H9 (cell line): ENCODE data around the gene GOLGA6A. TPM values are rescaled to one million over a fixed set of nuclear protein-coding genes. Genes with fewer than 3 reads are reported as not detected.
"Not testable (repeated sequence)": the region's sequence is repeated elsewhere in the genome, so short reads cannot be mapped to it uniquely, and the experiment has no call there.

Source experiments
- DNase-seq: peaks from one replicate; pipeline ENCODE4 v3.0.0-alpha.2; 2017
- H2AFZ ChIP-seq: one replicate; pipeline ENCODE4 v1.6.1; 2013; ENCODE audit warnings: mild to moderate bottlenecking, low read length, control low read depth, moderate library complexity
- H2AK5ac ChIP-seq: 2 replicates; pipeline ENCODE4 v1.6.1; 2013; ENCODE audit warnings: low read length, control low read depth, mixed read lengths; ENCODE audit not compliant: insufficient read length
- H2BK120ac ChIP-seq: one replicate; pipeline ENCODE4 v1.6.1; 2013; ENCODE audit warnings: low read depth, mild to moderate bottlenecking, low read length, control low read depth, inconsistent platforms; ENCODE audit not compliant: poor library complexity, severe bottlenecking
- H2BK12ac ChIP-seq: 2 replicates; pipeline ENCODE4 v1.6.1; 2013; ENCODE audit warnings: low read length, control low read depth, mixed read lengths, low read depth; ENCODE audit not compliant: insufficient read length
- H2BK15ac ChIP-seq: 2 replicates; pipeline ENCODE4 v1.6.1; 2013; ENCODE audit warnings: low read depth, low read length, control low read depth
- H2BK20ac ChIP-seq: one replicate; pipeline ENCODE4 v1.6.1; 2013; ENCODE audit warnings: low read depth, mild to moderate bottlenecking, low read length, control low read depth, inconsistent platforms; ENCODE audit not compliant: poor library complexity, severe bottlenecking
- H2BK5ac ChIP-seq: 2 replicates; pipeline ENCODE4 v1.6.1; 2013; ENCODE audit warnings: low read length, control low read depth, mixed read lengths; ENCODE audit not compliant: insufficient read length
- H3K14ac ChIP-seq: 2 replicates; pipeline ENCODE4 v1.6.1; 2013; ENCODE audit warnings: low read length, control low read depth; ENCODE audit not compliant: insufficient read depth
- H3K18ac ChIP-seq: 2 replicates; pipeline ENCODE4 v1.6.1; 2013; ENCODE audit warnings: low read depth, mild to moderate bottlenecking, mixed read lengths, low read length, control low read depth; ENCODE audit not compliant: insufficient read length
- H3K23ac ChIP-seq: 2 replicates; pipeline ENCODE4 v1.6.1; 2013; ENCODE audit warnings: low read length, control low read depth, mixed read lengths, low read depth; ENCODE audit not compliant: insufficient read length
- H3K23me2 ChIP-seq: 2 replicates; pipeline ENCODE4 v1.6.1; 2013; ENCODE audit warnings: low read depth, mild to moderate bottlenecking, mixed read lengths, low read length, control low read depth; ENCODE audit not compliant: insufficient read length, poor library complexity, severe bottlenecking
- H3K27ac ChIP-seq: 2 replicates; pipeline ENCODE4 v1.5.1; 2013; ENCODE audit warnings: low read length, control low read depth, mixed read lengths, low read depth; ENCODE audit not compliant: insufficient read length
- H3K27me3 ChIP-seq: 2 replicates; pipeline ENCODE4 v1.6.1; 2013; ENCODE audit warnings: low read length, control low read depth, inconsistent platforms; ENCODE audit not compliant: insufficient read depth
- H3K4ac ChIP-seq: 2 replicates; pipeline ENCODE4 v1.6.1; 2013; ENCODE audit warnings: low read depth, mild to moderate bottlenecking, control low read depth, inconsistent platforms, low read length, moderate library complexity
- H3K4me1 ChIP-seq: 2 replicates; pipeline ENCODE4 v1.6.1; 2013; ENCODE audit warnings: low read length, control low read depth, inconsistent platforms; ENCODE audit not compliant: insufficient read depth
- H3K4me2 ChIP-seq: 2 replicates; pipeline ENCODE4 v1.6.1; 2013; ENCODE audit warnings: low read length, control low read depth, mixed read lengths; ENCODE audit not compliant: insufficient read length, insufficient read depth
- H3K56ac ChIP-seq: 2 replicates; pipeline ENCODE4 v1.6.1; 2013; ENCODE audit warnings: low read depth, mild to moderate bottlenecking, mixed read lengths, low read length, control low read depth; ENCODE audit not compliant: insufficient read length
- H3K79me1 ChIP-seq: 2 replicates; pipeline ENCODE4 v1.6.1; 2013; ENCODE audit warnings: low read depth, mild to moderate bottlenecking, moderate library complexity, low read length, control low read depth, inconsistent platforms; ENCODE audit not compliant: insufficient read depth, poor library complexity, severe bottlenecking
- H3K79me2 ChIP-seq: 2 replicates; pipeline ENCODE4 v1.6.1; 2013; ENCODE audit warnings: low read length, control low read depth, inconsistent platforms; ENCODE audit not compliant: insufficient read depth
- H3K9ac ChIP-seq: 2 replicates; pipeline ENCODE4 v1.6.1; 2013; ENCODE audit warnings: low read length, control low read depth, mixed read lengths; ENCODE audit not compliant: insufficient read length; ENCODE audit errors: extremely low read depth
- H3K9me3 ChIP-seq: one replicate; pipeline ENCODE4 v1.6.1; 2013; ENCODE audit warnings: low read depth, low read length, inconsistent platforms; ENCODE audit not compliant: control insufficient read depth
- H3T11ph ChIP-seq: one replicate; pipeline ENCODE4 v1.6.1; 2013; ENCODE audit warnings: mild to moderate bottlenecking, low read length, control low read depth, inconsistent platforms
- H4K20me1 ChIP-seq: one replicate; pipeline ENCODE4 v1.6.1; 2013; ENCODE audit not compliant: control insufficient read depth, insufficient read length, insufficient read depth
- H4K5ac ChIP-seq: 2 replicates; pipeline ENCODE4 v1.6.1; 2013; ENCODE audit warnings: low read depth, mild to moderate bottlenecking, mixed read lengths, low read length, control low read depth; ENCODE audit not compliant: insufficient read length
- H4K8ac ChIP-seq: replicated peaks from 2 replicates; pipeline ENCODE4 v1.6.1; 2013; ENCODE audit warnings: low read length, control low read depth, mixed read lengths, low read depth; ENCODE audit not compliant: insufficient read length
- H4K91ac ChIP-seq: 2 replicates; pipeline ENCODE4 v1.6.1; 2013; ENCODE audit warnings: low read depth, mild to moderate bottlenecking, moderate library complexity, mixed read lengths, low read length, control low read depth; ENCODE audit not compliant: insufficient read length
- H3K27ac Mint-ChIP-seq, 3 experiments: 2 replicates in 2 of 3; 3 replicates in 1 of 3; pipeline ENCODE4 v1.8.0; 2020 to 2021; ENCODE audit warnings: mixed read lengths in 3 of 3, mild to moderate bottlenecking in 1 of 3, moderate library complexity in 1 of 3
- H3K27me3 Mint-ChIP-seq: 2 replicates; pipeline ENCODE4 v1.8.0; 2021; ENCODE audit warnings: low read depth, mild to moderate bottlenecking, moderate library complexity, mixed read lengths
- H3K36me3 Mint-ChIP-seq, 3 experiments: 2 replicates in 2 of 3; 3 replicates in 1 of 3; pipeline ENCODE4 v1.8.0; 2020 to 2021; ENCODE audit warnings: low read depth in 3 of 3, mixed read lengths in 3 of 3; ENCODE audit not compliant: insufficient read depth in 1 of 3
- H3K4me1 Mint-ChIP-seq, 2 experiments: 2 replicates each; pipeline ENCODE4 v1.8.0; 2020; ENCODE audit warnings: mixed read lengths in 2 of 2
- H3K4me3 Mint-ChIP-seq, 2 experiments: 2 replicates in 1 of 2; 3 replicates in 1 of 2; pipeline ENCODE4 v1.8.0; 2020 to 2021; ENCODE audit warnings: mild to moderate bottlenecking in 2 of 2, mixed read lengths in 2 of 2, moderate library complexity in 1 of 2
- H3K9me3 Mint-ChIP-seq, 2 experiments: 2 replicates in 1 of 2; 3 replicates in 1 of 2; pipeline ENCODE4 v1.8.0; 2020; ENCODE audit warnings: mild to moderate bottlenecking in 2 of 2, mixed read lengths in 2 of 2, moderate library complexity in 1 of 2
- WGBS: extraction: QIAGEN DNeasy Blood & Tissue Kit; methylation state at CpG from one replicate; pipeline ENCODE4 v1.1.7; 2013; ENCODE audit warnings: missing lambda C conversion rate, low lambda C conversion rate, mixed read lengths; ENCODE audit not compliant: insufficient read length; ENCODE audit errors: extremely low coverage; 5-methylcytosine and 5-hydroxymethylcytosine counted together
- total RNA-seq: library from RNA; stranded (reverse); gene quantifications from 2 replicates; pipeline ENCODE4 v1.2.1, GENCODE V29; 2021

Gene GOLGA6A
- total RNA-seq, 1 experiment from 2014 or later, result 0.72 TPM

- not testable (repeated sequence) for H3T11ph ChIP-seq, H3K27me3 ChIP-seq, H3K9me3 ChIP-seq, H3K27ac Mint-ChIP-seq, H3K4me3 Mint-ChIP-seq, H4K20me1 ChIP-seq, H4K91ac ChIP-seq, H3K9ac ChIP-seq, H2BK5ac ChIP-seq, H3K27ac ChIP-seq, H2BK15ac ChIP-seq, H3K27me3 Mint-ChIP-seq, DNase-seq, H2AK5ac ChIP-seq, H3K23me2 ChIP-seq, H3K4me2 ChIP-seq, H3K36me3 Mint-ChIP-seq, H3K4ac ChIP-seq, H3K23ac ChIP-seq, H3K9me3 Mint-ChIP-seq, H2BK120ac ChIP-seq, H4K8ac ChIP-seq, H4K5ac ChIP-seq, H3K4me1 Mint-ChIP-seq, H3K14ac ChIP-seq, H3K79me2 ChIP-seq, H3K56ac ChIP-seq, H2BK12ac ChIP-seq, H2AFZ ChIP-seq, H2BK20ac ChIP-seq, H3K4me1 ChIP-seq, H3K18ac ChIP-seq, H3K79me1 ChIP-seq
- no CpG with 5 or more reads among the region's 2 CpGs for WGBS
These were observed 12.2 kb upstream of the GOLGA6A start for GRCh38 chr15:74094567-74094966.

- not testable (repeated sequence) for H2BK20ac ChIP-seq, H3K56ac ChIP-seq, H3K79me2 ChIP-seq, H3K23ac ChIP-seq, H3K36me3 Mint-ChIP-seq, H3K27ac ChIP-seq, H2AK5ac ChIP-seq, H4K8ac ChIP-seq, H3K4me2 ChIP-seq, H3K18ac ChIP-seq, H3K4me1 ChIP-seq, H3K9me3 Mint-ChIP-seq, H3K23me2 ChIP-seq, H3K4me3 Mint-ChIP-seq, H3K4me1 Mint-ChIP-seq, H2AFZ ChIP-seq, H3K79me1 ChIP-seq, H4K20me1 ChIP-seq, H2BK15ac ChIP-seq, H3K14ac ChIP-seq, H3K27me3 Mint-ChIP-seq, DNase-seq, H2BK5ac ChIP-seq, H3K27me3 ChIP-seq, H4K91ac ChIP-seq, H3K9me3 ChIP-seq, H3K4ac ChIP-seq, H2BK12ac ChIP-seq, H2BK120ac ChIP-seq, H4K5ac ChIP-seq, H3K27ac Mint-ChIP-seq, H3K9ac ChIP-seq, H3T11ph ChIP-seq
- WGBS, result no CpG with 5 or more reads among the region's 9 CpGs
These were observed 6.6 kb downstream of the GOLGA6A start for GRCh38 chr15:74075781-74076180.
